IPS DF 6.9 (cell line): ENCODE results near the gene OSBPL7.
A peak's percentile ranks its signal among the peaks of the same experiment; 100 is the strongest.

ENCODE experiments used
- DNase-seq: peaks from one replicate; pipeline ENCODE4 v3.0.0-alpha.2; 2013; ENCODE audit warnings: low read depth, low spot score
- H3K27ac ChIP-seq: one replicate; pipeline ENCODE4 v1.5.1; 2013; ENCODE audit warnings: low read length, control low read depth
- H3K27me3 ChIP-seq: 2 replicates; pipeline ENCODE4 v1.6.1; 2013; ENCODE audit warnings: mild to moderate bottlenecking, low read length; ENCODE audit not compliant: control insufficient read depth, insufficient read depth
- H3K36me3 ChIP-seq: 2 replicates; pipeline ENCODE4 v1.6.1; 2013; ENCODE audit warnings: low read length; ENCODE audit not compliant: control insufficient read depth, insufficient read depth
- H3K4me1 ChIP-seq: 2 replicates; pipeline ENCODE4 v1.6.1; 2013; ENCODE audit warnings: low read length; ENCODE audit not compliant: control insufficient read depth, insufficient read depth
- H3K4me3 ChIP-seq: 2 replicates; pipeline ENCODE4 v1.5.1; 2013; ENCODE audit warnings: mild to moderate bottlenecking, low read length
- H3K9me3 ChIP-seq: 2 replicates; pipeline ENCODE4 v1.6.1; 2013; ENCODE audit warnings: low read length, inconsistent platforms; ENCODE audit not compliant: control insufficient read depth, insufficient read depth
- WGBS: extraction: QIAGEN DNeasy Blood & Tissue Kit; methylation state at CpG from one replicate; pipeline ENCODE4 v1.1.7; 2013; ENCODE audit warnings: mixed read lengths, missing lambda C conversion rate; ENCODE audit not compliant: insufficient read length, insufficient coverage; 5-methylcytosine and 5-hydroxymethylcytosine counted together

Gene OSBPL7

GRCh38 chr17:47822785-47823184, 1.2 kb upstream of the OSBPL7 start:
- no peaks in the 10 kb centered on the region for H3K9me3 ChIP-seq
- no peak for DNase-seq
- no peak overlapping the region for H3K4me3 ChIP-seq
- H3K27ac ChIP-seq = no peak overlapping the region
- H3K36me3 ChIP-seq = peaks cover 16% of the 10 kb centered on the region; the same call in 1 of the 2 replicates
- H3K4me1 ChIP-seq = 0 out of 2 replicates have a peak, but pooled peaks cover 1% of the 10 kb centered on the region
- WGBS = no CpG with 5 or more reads among the region's 4 CpGs
- no peaks in the 10 kb centered on the region for H3K27me3 ChIP-seq

GRCh38 chr17:47821031-47821423, 567 bp downstream of the OSBPL7 start:
- H3K4me1 ChIP-seq = 0 out of 2 replicates have a peak, but pooled peaks cover 1% of the 10 kb centered on the region
- no peaks in the 10 kb centered on the region for H3K9me3 ChIP-seq
- no peak for DNase-seq
- peak overlapping the region; percentile 74; the same call in 1 of the 2 replicates for H3K4me3 ChIP-seq
- H3K36me3 ChIP-seq = peaks cover 13% of the 10 kb centered on the region; the same call in 1 of the 2 replicates
- no peaks in the 10 kb centered on the region for H3K27me3 ChIP-seq
- H3K27ac ChIP-seq = no peak overlapping the region
- no CpG with 5 or more reads among the region's 4 CpGs for WGBS

GRCh38 chr17:47820033-47820789, 1.4 kb downstream of the OSBPL7 start:
- no CpG with 5 or more reads among the region's 12 CpGs for whole genome bisulfite sequencing
- H3K9me3 ChIP-seq = no peaks in the 10 kb centered on the region
- peaks cover 10% of the 10 kb centered on the region; the same call in 1 of the 2 replicates for H3K36me3 ChIP-seq
- H3K27me3 ChIP-seq = no peaks in the 10 kb centered on the region
- no peak overlapping the region for H3K4me3 ChIP-seq
- H3K4me1 ChIP-seq = 0 out of 2 replicates have a peak, but pooled peaks cover 1% of the 10 kb centered on the region
- DNase-seq = no peak
- H3K27ac ChIP-seq = no peak overlapping the region

GRCh38 chr17:47819475-47819874, 2.1 kb downstream of the OSBPL7 start:
- DNase-seq = no peak
- peaks cover 10% of the 10 kb centered on the region; the same call in 1 of the 2 replicates for H3K36me3 ChIP-seq
- WGBS = no CpG with 5 or more reads among the region's 10 CpGs

GRCh38 chr17:47818002-47818695, 3.4 kb downstream of the OSBPL7 start:
- 0 out of 2 replicates have a peak, but pooled peaks cover 1% of the 10 kb centered on the region for H3K4me1 ChIP-seq
- H3K9me3 ChIP-seq = no peaks in the 10 kb centered on the region
- H3K36me3 ChIP-seq = peaks cover 8% of the 10 kb centered on the region; the same call in 1 of the 2 replicates
- H3K4me3 ChIP-seq = no peak overlapping the region
- H3K27me3 ChIP-seq = no peaks in the 10 kb centered on the region
- DNase-seq = no peak
- H3K27ac ChIP-seq = no peak overlapping the region
- WGBS = no CpG with 5 or more reads among the region's 11 CpGs

More at GRCh38 chr17:47819475-47819874, 2.1 kb downstream of the OSBPL7 start:
- H3K4me3 ChIP-seq = no peak overlapping the region
- H3K27ac ChIP-seq = no peak overlapping the region
- no peaks in the 10 kb centered on the region for H3K9me3 ChIP-seq
- H3K27me3 ChIP-seq = no peaks in the 10 kb centered on the region
- 0 out of 2 replicates have a peak, but pooled peaks cover 1% of the 10 kb centered on the region for H3K4me1 ChIP-seq

GRCh38 chr17:47816947-47817346, 4.6 kb downstream of the OSBPL7 start:
- no peak for DNase-seq
- H3K27ac ChIP-seq = no peak overlapping the region
- no peak overlapping the region for H3K4me3 ChIP-seq
- no CpG with 5 or more reads among the region's 10 CpGs for WGBS
- no peaks in the 10 kb centered on the region for H3K27me3 ChIP-seq
- peaks cover 8% of the 10 kb centered on the region; the same call in 1 of the 2 replicates for H3K36me3 ChIP-seq
- H3K9me3 ChIP-seq = no peaks in the 10 kb centered on the region
- H3K4me1 ChIP-seq = 0 out of 2 replicates have a peak, but pooled peaks cover 1% of the 10 kb centered on the region

- whole genome bisulfite sequencing = no CpG with 5 or more reads among the region's 21 CpGs
- Histone ChIP-seq H3K27me3 (no peaks in the 10 kb centered on the region), H3K4me1 (0 out of 2 replicates have a peak, but pooled peaks cover 1% of the 10 kb centered on the region), H3K4me3 (no peak overlapping the region), H3K36me3 (peaks cover 8% of the 10 kb centered on the region; the same call in 1 of the 2 replicates), H3K9me3 (no peaks in the 10 kb centered on the region), H3K27ac (no peak overlapping the region)
- no peak for DNase-seq
Observed at GRCh38 chr17:47816111-47816735, 5.4 kb downstream of the OSBPL7 start.

GRCh38 chr17:47815106-47815918, 6.3 kb downstream of the OSBPL7 start:
- WGBS = no CpG with 5 or more reads among the region's 21 CpGs

GRCh38 chr17:47813512-47814031, 8.0 kb downstream of the OSBPL7 start:
- Histone ChIP-seq H3K4me3 (no peak overlapping the region), H3K4me1 (no peaks in the 10 kb centered on the region), H3K9me3 (no peaks in the 10 kb centered on the region), H3K27ac (no peak overlapping the region), H3K36me3 (peaks cover 8% of the 10 kb centered on the region; the same call in 1 of the 2 replicates), H3K27me3 (no peaks in the 10 kb centered on the region)
- DNase-seq = no peak
- WGBS = no CpG with 5 or more reads among the region's 22 CpGs

More at GRCh38 chr17:47815106-47815918, 6.3 kb downstream of the OSBPL7 start:
- Histone ChIP-seq H3K27ac (no peak overlapping the region), H3K4me1 (no peaks in the 10 kb centered on the region), H3K36me3 (peaks cover 8% of the 10 kb centered on the region; the same call in 1 of the 2 replicates), H3K27me3 (no peaks in the 10 kb centered on the region), H3K4me3 (no peak overlapping the region), H3K9me3 (no peaks in the 10 kb centered on the region)
- DNase-seq = no peak
